CD8-positive, alpha-beta memory T cell (primary cell): ENCODE measurements around the gene KRTAP10-7. TPM values are rescaled to one million over a fixed set of nuclear protein-coding genes. Genes with fewer than 3 reads are reported as not detected.
A peak's percentile ranks its signal among the peaks of the same experiment; 100 is the strongest.
"Not testable (repeated sequence)": the region's sequence is repeated elsewhere in the genome, so short reads cannot be mapped to it uniquely, and the experiment has no call there.

ENCODE experiments used
- CTCF ChIA-PET: fragments of 350-600 bp; sonication (Branson Sonifier 250); formaldehyde crosslinking; loops from one replicate; lab custom pipeline; 2021; ENCODE audit warnings: antibody characterized with exemption; lab: Charles Lee
- POLR2A ChIA-PET: fragments of 350-600 bp; sonication (Branson Sonifier 250); formaldehyde crosslinking; loops from one replicate; lab custom pipeline; 2021; ENCODE audit warnings: antibody characterized with exemption; lab: Charles Lee
- DNase-seq, 5 donors: peaks; one replicate each; pipeline versions ENCODE4 v3.0.0 to v3.0.0-alpha.2; 2020 to 2022; ENCODE audit warnings: mixed read lengths in 1 of 5
- H3K27ac ChIP-seq: one replicate; pipeline ENCODE4 v1.7.0; 2013; ENCODE audit warnings: low read depth, mild to moderate bottlenecking, low read length, moderate library complexity
- H3K27me3 ChIP-seq: 2 replicates; pipeline ENCODE4 v1.7.0; 2013; ENCODE audit warnings: low read length, mild to moderate bottlenecking; ENCODE audit not compliant: insufficient read depth, poor library complexity, severe bottlenecking
- H3K36me3 ChIP-seq: 2 replicates; pipeline ENCODE4 v1.7.0; 2013; ENCODE audit warnings: mild to moderate bottlenecking, low read length, moderate library complexity; ENCODE audit not compliant: insufficient read depth
- H3K4me1 ChIP-seq: 2 replicates; pipeline ENCODE4 v1.7.0; 2013; ENCODE audit warnings: mild to moderate bottlenecking, low read length, moderate library complexity; ENCODE audit not compliant: insufficient read depth
- H3K4me3 ChIP-seq: 2 replicates; pipeline ENCODE4 v1.7.0; 2013; ENCODE audit warnings: mild to moderate bottlenecking, low read length
- H3K9me3 ChIP-seq: 2 replicates; pipeline ENCODE4 v1.7.0; 2013; ENCODE audit warnings: mild to moderate bottlenecking, low read length
- H3K27ac Mint-ChIP-seq, 8 donors: one replicate each; pipeline ENCODE4 v1.8.0; 2020 to 2021; ENCODE audit warnings: mixed read lengths in 8 of 8, mild to moderate bottlenecking in 6 of 8, inconsistent platforms in 3 of 8, moderate library complexity in 3 of 8
- H3K27me3 Mint-ChIP-seq, 2 donors: one replicate each; pipeline ENCODE4 v1.8.0; 2020 to 2021; ENCODE audit warnings: mixed read lengths in 2 of 2, mild to moderate bottlenecking in 1 of 2, moderate library complexity in 1 of 2
- H3K36me3 Mint-ChIP-seq, 3 donors: one replicate each; pipeline ENCODE4 v1.8.0; 2020 to 2021; ENCODE audit warnings: mixed read lengths in 3 of 3, inconsistent platforms in 1 of 3, mild to moderate bottlenecking in 1 of 3
- H3K4me1 Mint-ChIP-seq, 3 donors: one replicate each; pipeline ENCODE4 v1.8.0; 2020 to 2021; ENCODE audit warnings: mixed read lengths in 3 of 3, inconsistent platforms in 1 of 3, mild to moderate bottlenecking in 1 of 3
- H3K4me3 Mint-ChIP-seq, 7 donors: one replicate each; pipeline ENCODE4 v1.8.0; 2020 to 2021; ENCODE audit warnings: mixed read lengths in 7 of 7, mild to moderate bottlenecking in 6 of 7, moderate library complexity in 4 of 7, inconsistent platforms in 2 of 7
- H3K9me3 Mint-ChIP-seq, 5 donors: one replicate each; pipeline ENCODE4 v1.8.0; 2020 to 2022; ENCODE audit warnings: mixed read lengths in 5 of 5, mild to moderate bottlenecking in 3 of 5, moderate library complexity in 2 of 5, inconsistent platforms in 1 of 5
- polyA plus RNA-seq: library from polyadenylated mRNA; unstranded; fragments of 300-500 nt; fragmentation: Illumina TruSeq; gene quantifications from one replicate; pipeline ENCODE4 v1.2.3, GENCODE V29; 2021
- total RNA-seq, 2 experiments: library from RNA; stranded (reverse); gene quantifications; one replicate each; pipeline ENCODE4 v1.2.3, GENCODE V29; 2021

Gene KRTAP10-7
- total and polyA plus RNA-seq, 3 experiments from 2014 or later, result not detected

GRCh38 chr21:44626673-44627143 is 26.3 kb downstream of the KRTAP10-7 start, which contains the start of gene KRTAP10-9:
KRTAP10-9 (plus strand) TSS chr21:44627093; CDS start chr21:44627172, 79 bp downstream.
- no peak within 1 kb of the TSS for H3K27ac ChIP-seq
- CTCF ChIA-PET, result interaction anchor here (0.9 kb wide), 1 partner anchor 31 kb away, joined by 3 read pairs; the partner anchor contains the start of gene KRTAP12-3
- H3K27ac Mint-ChIP-seq, result peak within 1 kb of the TSS in 6 of 8 donors; percentile 54 to 85 (median 80)

GRCh38 chr21:44627181-44627822 is 26.9 kb downstream of the KRTAP10-7 start:
- Mint-ChIP-seq H3K4me3 (peak overlapping the region in 2 of 7 donors; percentile 15 to 22), H3K36me3 (peaks cover 9 to 46% (median 20%) of the 10 kb centered on the region in 3 donors), H3K9me3 (peaks cover 28 to 52% (median 46%) of the 10 kb centered on the region in 5 donors), H3K27ac (peak overlapping the region in 5 of 8 donors; percentile 29 to 83 (median 66)), H3K4me1 (peaks cover 44 to 59% (median 46%) of the 10 kb centered on the region in 3 donors)
- CTCF ChIA-PET, H3K27me3 Mint-ChIP-seq, DNase-seq, H3K4me3 ChIP-seq, H3K27me3 ChIP-seq, H3K27ac ChIP-seq, H3K9me3 ChIP-seq, H3K36me3 ChIP-seq: not testable (repeated sequence)
- peaks cover 30% of the 10 kb centered on the region for H3K4me1 ChIP-seq
- POLR2A ChIA-PET, result interaction anchor here (0.7 kb wide), 1 partner anchor 27 kb away, joined by 3 read pairs; the partner anchor contains the start of gene KRTAP12-4

More at GRCh38 chr21:44626673-44627143, 26.3 kb downstream of the KRTAP10-7 start, which contains the start of gene KRTAP10-9:
- Mint-ChIP-seq H3K4me3 (peak within 1 kb of the TSS in 6 of 7 donors; percentile 10 to 72 (median 55)), H3K36me3 (peaks cover 8 to 44% (median 18%) of the 10 kb centered on the region in 3 donors), H3K9me3 (peaks cover 22 to 48% (median 43%) of the 10 kb centered on the region in 5 donors), H3K27me3 (no peaks in the 10 kb centered on the region), H3K4me1 (peaks cover 44 to 59% (median 46%) of the 10 kb centered on the region in 3 donors)
- POLR2A ChIA-PET, result no interaction called here
- H3K4me3 ChIP-seq, result no peak within 1 kb of the TSS
- H3K4me1 ChIP-seq, result peaks cover 30% of the 10 kb centered on the region
- no peaks in the 10 kb centered on the region for H3K36me3 ChIP-seq
- peaks cover 7% of the 10 kb centered on the region for H3K9me3 ChIP-seq
- no peak for DNase-seq
- H3K27me3 ChIP-seq, result no peaks in the 10 kb centered on the region

DNA sequence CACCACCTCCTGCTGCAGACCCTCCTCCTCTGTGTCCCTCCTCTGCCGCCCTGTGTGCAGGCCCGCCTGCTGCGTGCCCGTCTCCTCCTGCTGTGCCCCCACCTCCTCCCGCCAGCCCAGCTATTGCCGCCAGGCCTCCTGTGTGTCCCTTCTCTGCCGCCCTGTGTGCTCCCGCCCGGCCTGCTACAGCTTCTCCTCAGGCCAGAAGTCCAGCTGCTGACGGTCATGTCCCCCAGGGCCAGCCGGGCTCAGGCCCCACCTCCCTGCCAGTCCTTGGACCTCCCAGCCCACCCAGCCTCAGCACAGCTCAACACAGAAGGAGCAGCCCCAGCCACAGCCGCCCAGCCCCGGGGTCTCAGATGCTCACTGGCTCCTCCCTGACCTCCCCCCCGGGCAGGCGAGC is 27.4 kb downstream of the KRTAP10-7 start:
- peak overlapping the region in 1 of 7 donors; percentile 15 for H3K4me3 Mint-ChIP-seq
- H3K4me3 ChIP-seq, H3K27me3 ChIP-seq, H3K9me3 ChIP-seq, CTCF ChIA-PET, H3K27ac ChIP-seq, H3K36me3 ChIP-seq, H3K27me3 Mint-ChIP-seq, DNase-seq: not testable (repeated sequence)
- H3K4me1 Mint-ChIP-seq, result peaks cover 44 to 59% (median 46%) of the 10 kb centered on the region in 3 donors
- peaks cover 31 to 51% (median 45%) of the 10 kb centered on the region in 5 donors for H3K9me3 Mint-ChIP-seq
- POLR2A ChIA-PET, result interaction anchor here (0.7 kb wide), 1 partner anchor 27 kb away, joined by 3 read pairs; the partner anchor contains the start of gene KRTAP12-4
- H3K27ac Mint-ChIP-seq, result peak overlapping the region in 4 of 8 donors; percentile 8 to 66 (median 46)
- H3K4me1 ChIP-seq, result peaks cover 30% of the 10 kb centered on the region
- peaks cover 7 to 43% (median 20%) of the 10 kb centered on the region in 3 donors for H3K36me3 Mint-ChIP-seq

DNA sequence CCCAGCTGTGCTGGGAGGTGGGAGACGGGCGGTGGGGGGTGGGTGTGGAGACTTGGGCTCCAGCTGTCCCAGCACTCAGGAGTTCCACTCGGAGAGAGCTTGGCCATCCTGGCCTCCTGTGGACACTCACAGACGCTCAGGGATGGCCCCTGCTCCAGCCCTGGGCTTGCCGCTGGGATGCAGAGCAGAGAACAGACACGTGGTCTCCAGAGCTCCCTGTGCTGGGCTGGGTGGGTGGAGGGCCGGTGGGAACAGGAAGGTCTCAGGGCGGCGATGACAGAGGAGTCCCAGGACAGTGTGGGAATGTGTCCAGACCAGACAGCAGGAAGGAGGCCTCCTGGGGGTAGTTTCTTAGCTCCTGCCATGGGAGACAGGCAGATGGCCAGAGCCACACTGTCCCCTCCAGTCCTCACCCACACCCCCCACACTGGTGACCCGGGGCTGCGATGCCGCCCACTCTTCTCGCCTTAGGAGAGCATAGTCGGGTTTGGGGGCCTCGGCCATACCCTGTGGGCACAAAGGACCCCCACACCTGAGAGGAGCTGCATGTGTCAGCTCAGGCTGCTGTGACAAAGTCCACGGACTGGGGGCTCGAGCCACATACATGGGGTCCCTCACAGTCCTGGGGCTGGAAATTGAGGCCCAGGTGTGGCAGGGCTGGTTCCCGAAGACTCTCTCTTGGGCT is 28.5 kb downstream of the KRTAP10-7 start:
- H3K4me1 ChIP-seq, result peaks cover 30% of the 10 kb centered on the region
- no peaks in the 10 kb centered on the region for H3K27me3 ChIP-seq
- H3K4me3 ChIP-seq, result no peak overlapping the region
- no peaks in the 10 kb centered on the region for H3K9me3 ChIP-seq
- Mint-ChIP-seq H3K9me3 (peaks cover 27 to 46% (median 40%) of the 10 kb centered on the region in 5 donors), H3K27ac (peak overlapping the region in 4 of 8 donors; percentile 10 to 70 (median 61)), H3K4me3 (peak overlapping the region in 1 of 7 donors; percentile 51), H3K27me3 (no peaks in the 10 kb centered on the region), H3K36me3 (peaks cover 7 to 40% (median 17%) of the 10 kb centered on the region in 3 donors), H3K4me1 (peaks cover 40 to 59% (median 43%) of the 10 kb centered on the region in 3 donors)
- H3K36me3 ChIP-seq, result no peaks in the 10 kb centered on the region
- no peak overlapping the region for H3K27ac ChIP-seq
- CTCF ChIA-PET, result interaction anchor here (0.8 to 1.3 kb wide), 2 partner anchors 20 to 30 kb away, joined by 3 to 4 read pairs; no protein-coding TSS in a partner anchor
- POLR2A ChIA-PET, result interaction anchor here (0.5 kb wide), 1 partner anchor 618 kb away, joined by 4 read pairs; no protein-coding TSS in a partner anchor
- DNase-seq, result no peak

DNA sequence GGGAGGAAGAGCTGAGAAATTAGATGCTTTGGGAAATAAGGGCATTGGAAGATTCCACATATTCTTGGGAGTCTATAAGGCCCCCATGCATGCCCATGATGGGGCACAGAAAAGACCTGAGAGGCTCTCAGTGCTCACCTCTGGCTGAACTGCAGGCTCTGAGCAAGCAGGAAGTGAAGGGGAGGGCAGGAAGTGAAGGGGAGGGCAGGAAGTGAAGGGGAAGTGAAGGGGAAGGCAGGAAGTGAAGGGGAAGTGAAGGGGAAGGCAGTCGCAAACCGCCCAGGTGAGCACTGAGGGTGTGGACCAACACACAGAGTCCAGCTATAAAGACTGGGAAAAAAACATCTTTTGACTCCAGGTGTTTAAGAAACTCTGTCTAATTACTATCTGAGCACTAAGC is 30.0 kb downstream of the KRTAP10-7 start:
- ChIA-PET POLR2A (no interaction called here), CTCF (interaction anchor here (1.1 to 1.5 kb wide), 3 partner anchors 11 to 27 kb away, joined by 3 read pairs; partner anchors contain the start of gene KRTAP12-3)
- H3K4me1 Mint-ChIP-seq, result peaks cover 38 to 50% (median 40%) of the 10 kb centered on the region in 3 donors
- DNase-seq, result no peak
- Histone ChIP-seq H3K27ac (no peak overlapping the region), H3K36me3 (no peaks in the 10 kb centered on the region), H3K9me3 (no peaks in the 10 kb centered on the region), H3K4me1 (peaks cover 29% of the 10 kb centered on the region), H3K27me3 (no peaks in the 10 kb centered on the region), H3K4me3 (peak overlapping the region; percentile 2)
- H3K27ac Mint-ChIP-seq, result peak overlapping the region; percentile 56 to 96 (median 84)
- H3K4me3 Mint-ChIP-seq, result peak overlapping the region in 5 of 7 donors; percentile 32 to 71 (median 63)
- no peaks in the 10 kb centered on the region for H3K27me3 Mint-ChIP-seq
- peaks cover 25 to 38% (median 32%) of the 10 kb centered on the region in 5 donors for H3K9me3 Mint-ChIP-seq
- H3K36me3 Mint-ChIP-seq, result peaks cover 4 to 32% (median 17%) of the 10 kb centered on the region in 3 donors

GRCh38 chr21:44632067-44632466 is 31.7 kb downstream of the KRTAP10-7 start:
- peaks cover 19% of the 10 kb centered on the region for H3K4me1 ChIP-seq
- Mint-ChIP-seq H3K36me3 (peaks cover 4 to 32% (median 17%) of the 10 kb centered on the region in 3 donors), H3K27me3 (no peaks in the 10 kb centered on the region), H3K4me1 (peaks cover 25 to 34% (median 26%) of the 10 kb centered on the region in 3 donors), H3K4me3 (no peak overlapping the region), H3K9me3 (peaks cover 25 to 38% (median 32%) of the 10 kb centered on the region in 5 donors), H3K27ac (no peak overlapping the region)
- H3K27ac ChIP-seq, result no peak overlapping the region
- ChIA-PET POLR2A (no interaction called here), CTCF (no interaction called here)
- no peak overlapping the region for H3K4me3 ChIP-seq
- no peak for DNase-seq
- no peaks in the 10 kb centered on the region for H3K36me3 ChIP-seq
- no peaks in the 10 kb centered on the region for H3K9me3 ChIP-seq
- H3K27me3 ChIP-seq, result no peaks in the 10 kb centered on the region

DNA sequence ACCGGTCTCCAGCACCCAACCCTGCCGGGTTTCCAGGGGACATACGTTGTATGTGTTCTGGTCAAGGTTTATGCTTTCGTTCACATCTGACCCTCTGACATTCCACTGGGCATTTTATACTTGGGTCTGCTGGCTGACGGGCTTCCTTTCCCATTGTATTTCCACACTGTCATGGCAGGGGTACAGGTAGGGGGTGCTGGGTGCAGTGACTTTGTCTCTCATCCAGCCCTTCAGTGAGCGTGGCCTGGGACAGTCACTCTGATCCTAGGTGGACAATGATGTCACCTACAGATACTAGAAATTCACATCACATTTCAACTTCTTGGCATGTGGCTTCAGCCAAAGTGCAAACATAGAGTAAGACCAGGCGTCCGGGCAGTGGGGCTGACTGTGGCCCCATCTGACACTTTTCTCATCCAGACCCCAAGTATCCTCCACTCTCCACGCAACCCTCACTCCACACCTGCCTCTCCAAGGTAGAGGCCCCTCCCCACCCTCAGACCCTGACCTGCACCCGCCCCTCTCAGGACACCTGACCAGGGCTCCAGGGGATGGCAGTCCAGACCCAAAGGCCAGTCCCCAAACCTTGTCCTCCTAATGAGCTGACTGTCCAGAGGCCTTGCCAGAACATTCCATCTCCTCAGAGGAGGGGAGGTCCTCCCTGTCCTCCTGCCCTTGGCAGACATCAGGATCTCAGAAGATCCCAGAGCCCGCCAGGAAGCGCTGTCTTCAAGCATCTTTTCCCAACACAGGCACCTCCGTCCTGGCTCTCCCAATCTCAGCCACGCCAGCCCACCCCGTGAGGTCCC is 36.0 kb downstream of the KRTAP10-7 start:
- H3K36me3 ChIP-seq, result no peaks in the 10 kb centered on the region
- no peaks in the 10 kb centered on the region for H3K9me3 ChIP-seq
- no peak overlapping the region for H3K27ac ChIP-seq
- CTCF ChIA-PET, result no interaction called here
- H3K4me1 Mint-ChIP-seq, result no peaks in the 10 kb centered on the region
- H3K9me3 Mint-ChIP-seq, result peaks cover 17 to 26% (median 23%) of the 10 kb centered on the region in 5 donors
- H3K36me3 Mint-ChIP-seq, result peaks cover 2 to 25% (median 5%) of the 10 kb centered on the region in 3 donors
- H3K4me3 ChIP-seq, result no peak overlapping the region
- no peak overlapping the region for H3K4me3 Mint-ChIP-seq
- no peak for DNase-seq
- POLR2A ChIA-PET, result no interaction called here
- H3K4me1 ChIP-seq, result no peaks in the 10 kb centered on the region
- peaks cover 2 to 14% of the 10 kb centered on the region in 2 donors for H3K27me3 Mint-ChIP-seq
- H3K27ac Mint-ChIP-seq, result no peak overlapping the region
- H3K27me3 ChIP-seq, result no peaks in the 10 kb centered on the region
